Measurements from ENCODE around the gene PBX1. TPM values are rescaled to one million over a fixed set of nuclear protein-coding genes. Genes with fewer than 3 reads are reported as not detected.

Gene PBX1
- total RNA-seq, 6 experiments from 2014 or later = 3.1 to 7.9 (median 6.9) TPM

DNA sequence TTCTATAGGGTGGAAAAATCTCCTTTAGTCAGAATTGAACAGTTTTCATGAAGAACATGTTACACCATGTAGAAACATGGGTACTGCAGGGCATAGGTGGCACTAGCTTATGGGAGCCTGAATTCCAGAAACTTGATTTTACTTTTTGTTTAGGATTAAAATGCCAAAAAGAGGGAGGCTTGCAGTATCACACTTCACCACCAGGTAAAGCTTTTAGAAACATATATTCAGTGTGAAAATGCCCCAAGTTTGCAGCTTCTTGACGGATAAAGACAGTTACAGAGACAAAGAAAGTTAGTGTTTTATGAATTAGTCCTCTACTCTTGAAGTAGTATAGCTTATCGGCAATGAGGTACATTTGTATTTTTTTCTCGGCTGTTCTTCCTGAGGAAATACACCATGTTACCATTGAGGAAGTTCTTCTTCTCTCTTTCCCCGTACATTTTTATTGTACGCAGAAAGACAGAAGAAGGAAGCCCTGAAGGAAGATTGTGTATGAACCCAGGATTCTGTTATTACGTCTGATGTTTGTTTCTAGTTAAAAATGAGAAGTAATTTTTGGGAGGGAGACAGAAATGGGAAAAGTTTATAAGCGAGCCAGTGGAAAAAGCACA lies 66.1 kb downstream of the PBX1 start:
- Histone ChIP-seq H3K27me3 (no peaks in the 10 kb centered on the region), H3K27ac (no peak overlapping the region), H3K4me1 (peaks cover 0 to 3% (median 0%) of the 10 kb centered on the region in 4 donors), H3K9me3 (no peaks in the 10 kb centered on the region), H3K4me3 (no peak overlapping the region), H3K36me3 (no peaks in the 10 kb centered on the region)
- TF ChIP-seq, protein P1, sequence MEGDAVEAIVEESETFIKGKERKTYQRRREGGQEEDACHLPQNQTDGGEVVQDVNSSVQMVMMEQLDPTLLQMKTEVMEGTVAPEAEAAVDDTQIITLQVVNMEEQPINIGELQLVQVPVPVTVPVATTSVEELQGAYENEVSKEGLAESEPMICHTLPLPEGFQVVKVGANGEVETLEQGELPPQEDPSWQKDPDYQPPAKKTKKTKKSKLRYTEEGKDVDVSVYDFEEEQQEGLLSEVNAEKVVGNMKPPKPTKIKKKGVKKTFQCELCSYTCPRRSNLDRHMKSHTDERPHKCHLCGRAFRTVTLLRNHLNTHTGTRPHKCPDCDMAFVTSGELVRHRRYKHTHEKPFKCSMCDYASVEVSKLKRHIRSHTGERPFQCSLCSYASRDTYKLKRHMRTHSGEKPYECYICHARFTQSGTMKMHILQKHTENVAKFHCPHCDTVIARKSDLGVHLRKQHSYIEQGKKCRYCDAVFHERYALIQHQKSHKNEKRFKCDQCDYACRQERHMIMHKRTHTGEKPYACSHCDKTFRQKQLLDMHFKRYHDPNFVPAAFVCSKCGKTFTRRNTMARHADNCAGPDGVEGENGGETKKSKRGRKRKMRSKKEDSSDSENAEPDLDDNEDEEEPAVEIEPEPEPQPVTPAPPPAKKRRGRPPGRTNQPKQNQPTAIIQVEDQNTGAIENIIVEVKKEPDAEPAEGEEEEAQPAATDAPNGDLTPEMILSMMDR (IDR thresholded peaks at IDR 0.05) = peak in 2 of 4 donors; percentile 4 to 15
- TF ChIP-seq POLR2A (IDR thresholded peaks at IDR 0.05) = no peak
- WGBS (ENCODE audit: insufficient coverage, low coverage, low lambda C conversion rate, missing lambda C conversion rate) = 40% methylated on average over 7 of the region's 7 CpGs
- no peak for DNase-seq
- intact Hi-C loops (cut with DNase I) = no loop called here
- no peak for ATAC-seq

DNA sequence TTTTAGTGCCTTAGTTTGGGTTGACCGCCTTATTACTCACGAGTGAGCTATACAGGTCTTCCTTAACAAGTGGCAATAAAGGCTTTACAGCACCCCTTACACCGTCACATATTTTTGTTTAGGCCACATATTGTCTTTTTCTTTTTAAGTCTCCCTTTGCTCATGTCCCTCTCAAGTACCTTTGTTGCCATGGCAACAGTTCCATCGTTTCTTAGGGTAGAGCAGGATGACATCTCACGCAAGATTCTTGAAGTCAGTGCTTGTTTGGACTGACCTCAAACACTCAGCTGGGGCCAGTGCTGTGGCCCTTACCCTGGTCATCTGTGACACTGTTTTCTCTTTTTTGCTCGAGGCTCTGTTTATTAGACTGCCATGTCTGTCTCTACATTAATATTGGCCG lies 69.8 kb downstream of the PBX1 start:
- 74% methylated on average over 7 of the region's 7 CpGs for WGBS (ENCODE audit: insufficient coverage, low coverage, low lambda C conversion rate, missing lambda C conversion rate)
- peaks cover 0 to 9% (median 0%) of the 10 kb centered on the region in 4 donors for H3K4me1 ChIP-seq
- no peaks in the 10 kb centered on the region for H3K9me3 ChIP-seq
- H3K27me3 ChIP-seq = no peaks in the 10 kb centered on the region
- H3K36me3 ChIP-seq = no peaks in the 10 kb centered on the region
- TF ChIP-seq POLR2A (IDR thresholded peaks at IDR 0.05) = no peak
- TF ChIP-seq, protein P1 (IDR thresholded peaks at IDR 0.05) = no peak
- no peak for DNase-seq
- H3K27ac ChIP-seq = no peak overlapping the region
- ATAC-seq = no peak
- no peak overlapping the region for H3K4me3 ChIP-seq
- intact Hi-C loops (cut with DNase I) = no loop called here

DNA sequence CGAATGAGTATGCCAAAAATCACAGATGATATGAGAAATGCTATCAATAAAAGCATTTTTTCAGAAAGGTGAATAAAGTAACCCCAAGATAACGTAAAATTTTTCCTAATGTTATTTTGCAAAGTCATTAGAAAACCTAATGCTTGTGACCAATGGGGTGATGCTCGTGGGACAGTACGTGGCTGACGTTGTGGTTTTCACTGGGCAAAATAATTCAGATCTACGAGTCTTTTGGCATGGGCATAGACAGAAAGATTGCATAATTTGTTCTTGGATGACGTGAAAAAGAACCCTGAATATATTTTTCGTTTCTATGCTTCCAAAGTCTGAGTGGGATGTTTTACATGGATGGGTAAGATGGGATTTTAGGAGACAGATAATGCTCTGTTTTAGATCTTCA lies 71.0 kb downstream of the PBX1 start:
- no peaks in the 10 kb centered on the region for H3K9me3 ChIP-seq
- peaks cover 0 to 9% (median 0%) of the 10 kb centered on the region in 4 donors for H3K4me1 ChIP-seq
- DNase-seq = no peak
- H3K4me3 ChIP-seq = no peak overlapping the region
- H3K27me3 ChIP-seq = no peaks in the 10 kb centered on the region
- ATAC-seq = no peak
- WGBS (ENCODE audit: insufficient coverage, low coverage, low lambda C conversion rate, missing lambda C conversion rate) = 55% methylated on average over 8 of the region's 8 CpGs
- no peak overlapping the region for H3K27ac ChIP-seq
- intact Hi-C loops (cut with DNase I) = no loop called here
- TF ChIP-seq, protein P1 (IDR thresholded peaks at IDR 0.05) = no peak
- no peak for TF ChIP-seq POLR2A (IDR thresholded peaks at IDR 0.05)
- H3K36me3 ChIP-seq = no peaks in the 10 kb centered on the region

DNA sequence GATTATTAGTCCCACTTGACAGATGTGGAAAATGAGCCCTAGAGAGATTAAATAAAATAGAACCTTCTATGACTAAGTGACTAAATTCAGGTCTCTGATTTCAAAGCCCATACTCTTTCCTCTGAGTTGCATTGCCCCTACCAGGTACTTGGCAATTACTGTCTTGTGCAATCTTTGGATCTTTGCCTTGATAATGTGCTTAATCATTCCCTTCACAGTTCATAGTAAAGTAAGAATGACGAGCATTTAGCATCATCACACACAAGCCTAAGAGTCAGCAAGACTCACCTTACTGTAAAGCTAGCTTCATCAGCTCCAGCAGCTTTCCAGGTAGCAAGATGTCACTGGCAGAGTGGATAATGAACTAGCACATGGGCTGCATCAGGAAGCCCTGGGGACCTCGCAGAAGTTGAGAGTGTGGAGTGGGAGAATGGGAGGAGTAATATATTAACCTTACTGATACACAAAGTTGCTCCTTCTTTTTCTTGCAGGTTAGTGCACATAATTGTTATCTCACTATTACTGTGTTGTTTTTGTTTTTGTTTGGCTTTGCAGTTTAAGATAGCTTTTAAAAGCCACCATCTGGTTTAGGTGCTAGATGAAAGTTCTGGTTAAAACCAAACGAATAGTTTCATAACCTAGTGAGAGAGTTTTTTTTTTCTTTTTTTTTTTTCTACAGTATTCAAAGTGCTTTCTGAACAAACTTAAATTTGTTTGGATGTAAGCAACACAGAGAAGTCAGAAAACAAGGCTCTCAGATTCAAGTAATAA lies 71.8 kb downstream of the PBX1 start:
- peaks cover 0 to 15% (median 0%) of the 10 kb centered on the region in 4 donors for H3K4me1 ChIP-seq
- intact Hi-C loops (cut with DNase I) = no loop called here
- H3K27ac ChIP-seq = no peak overlapping the region
- peak in 2 of 4 donors; percentile 39 to 40 for ATAC-seq
- TF ChIP-seq, protein P1 (IDR thresholded peaks at IDR 0.05) = no peak
- no peak for TF ChIP-seq POLR2A (IDR thresholded peaks at IDR 0.05)
- no peaks in the 10 kb centered on the region for H3K36me3 ChIP-seq
- no peak overlapping the region for H3K4me3 ChIP-seq
- 26% methylated on average over 3 of the region's 3 CpGs for WGBS (ENCODE audit: insufficient coverage, low coverage, low lambda C conversion rate, missing lambda C conversion rate)
- no peaks in the 10 kb centered on the region for H3K9me3 ChIP-seq
- no peak for DNase-seq
- H3K27me3 ChIP-seq = no peaks in the 10 kb centered on the region

Data from right lobe of liver (tissue), 6 donors.